Stimulated activated memory B cell treated with anti-CD40 and anti-IgM and Interleukin-4, amounts not matched to agents 10 μg/mL and 1 μg/mL and 100 μg/mL, for 72 hours (primary cell): ENCODE measurements around the gene ABHD8.

Experiments used
- ATAC-seq: fragments of 150-1000 bp; cut with Tn5 transposase; 2 replicates; pipeline ENCODE4 v1.10.0; 2021
- H3K27ac Mint-ChIP-seq: one replicate; pipeline ENCODE4 v1.8.0; 2022; ENCODE audit warnings: mild to moderate bottlenecking, mixed read lengths
- H3K27me3 Mint-ChIP-seq: one replicate; pipeline ENCODE4 v1.8.0; 2022; ENCODE audit warnings: mixed read lengths
- H3K36me3 Mint-ChIP-seq: one replicate; pipeline ENCODE4 v1.8.0; 2022; ENCODE audit warnings: mixed read lengths
- H3K4me1 Mint-ChIP-seq: one replicate; pipeline ENCODE4 v1.8.0; 2022; ENCODE audit warnings: mixed read lengths
- H3K4me3 Mint-ChIP-seq: one replicate; pipeline ENCODE4 v1.8.0; 2022; ENCODE audit warnings: mild to moderate bottlenecking, moderate library complexity, mixed read lengths
- H3K9me3 Mint-ChIP-seq: one replicate; pipeline ENCODE4 v1.8.0; 2022; ENCODE audit warnings: mixed read lengths

The ABHD8 gene

GRCh38 chr19:17314007-17314593, 10.9 kb upstream of the ABHD8 start:
- H3K4me3 Mint-ChIP-seq = no peak overlapping the region
- peaks cover 58% of the 10 kb centered on the region for H3K36me3 Mint-ChIP-seq
- no peak for ATAC-seq
- H3K4me1 Mint-ChIP-seq = peaks cover 37% of the 10 kb centered on the region
- H3K27ac Mint-ChIP-seq = no peak overlapping the region
- no peaks in the 10 kb centered on the region for H3K27me3 Mint-ChIP-seq
- no peaks in the 10 kb centered on the region for H3K9me3 Mint-ChIP-seq

- no peak for ATAC-seq
- Mint-ChIP-seq H3K4me1 (peaks cover 48% of the 10 kb centered on the region), H3K27me3 (no peaks in the 10 kb centered on the region), H3K4me3 (no peak overlapping the region), H3K9me3 (no peaks in the 10 kb centered on the region), H3K36me3 (peaks cover 47% of the 10 kb centered on the region), H3K27ac (no peak overlapping the region)
These were observed 9.2 kb upstream of the ABHD8 start for GRCh38 chr19:17312189-17313113.

GRCh38 chr19:17311455-17312188, 8.4 kb upstream of the ABHD8 start:
- Mint-ChIP-seq H3K4me1 (peaks cover 53% of the 10 kb centered on the region), H3K9me3 (no peaks in the 10 kb centered on the region), H3K4me3 (peak overlapping the region; percentile 57), H3K27me3 (no peaks in the 10 kb centered on the region), H3K27ac (peak overlapping the region; percentile 39), H3K36me3 (peaks cover 40% of the 10 kb centered on the region)
- ATAC-seq = no peak

- ATAC-seq = no peak
- peaks cover 50% of the 10 kb centered on the region for H3K4me1 Mint-ChIP-seq
- H3K27me3 Mint-ChIP-seq = no peaks in the 10 kb centered on the region
- no peaks in the 10 kb centered on the region for H3K9me3 Mint-ChIP-seq
- peak overlapping the region; percentile 86 for H3K27ac Mint-ChIP-seq
- peak overlapping the region; percentile 90 for H3K4me3 Mint-ChIP-seq
- peaks cover 27% of the 10 kb centered on the region for H3K36me3 Mint-ChIP-seq
These were observed 6.8 kb upstream of the ABHD8 start for GRCh38 chr19:17309965-17310461.

- peak; percentile 90 for ATAC-seq
- Mint-ChIP-seq H3K9me3 (no peaks in the 10 kb centered on the region), H3K4me1 (peaks cover 56% of the 10 kb centered on the region), H3K27ac (peak within 1 kb of the TSS; percentile 86), H3K36me3 (peaks cover 25% of the 10 kb centered on the region), H3K4me3 (peak within 1 kb of the TSS; percentile 90), H3K27me3 (no peaks in the 10 kb centered on the region)
These were observed 6.2 kb upstream of the ABHD8 start, which contains the start of gene DDA1 for GRCh38 chr19:17309198-17309964. DDA1 (plus strand) TSS chr19:17309563; CDS start chr19:17309655, 92 bp downstream.

GRCh38 chr19:17307876-17308377, 4.7 kb upstream of the ABHD8 start:
- H3K4me1 Mint-ChIP-seq = peaks cover 66% of the 10 kb centered on the region
- H3K9me3 Mint-ChIP-seq = no peaks in the 10 kb centered on the region
- H3K36me3 Mint-ChIP-seq = peaks cover 12% of the 10 kb centered on the region
- no peaks in the 10 kb centered on the region for H3K27me3 Mint-ChIP-seq
- peak overlapping the region; percentile 22 for H3K4me3 Mint-ChIP-seq
- no peak for ATAC-seq
- no peak overlapping the region for H3K27ac Mint-ChIP-seq

- peak overlapping the region; percentile 90 for H3K4me3 Mint-ChIP-seq
- peak overlapping the region; percentile 89 for H3K27ac Mint-ChIP-seq
- no peaks in the 10 kb centered on the region for H3K27me3 Mint-ChIP-seq
- no peak for ATAC-seq
- H3K4me1 Mint-ChIP-seq = peaks cover 62% of the 10 kb centered on the region
- H3K36me3 Mint-ChIP-seq = peaks cover 1% of the 10 kb centered on the region
- no peaks in the 10 kb centered on the region for H3K9me3 Mint-ChIP-seq
These were observed 3.1 kb upstream of the ABHD8 start for GRCh38 chr19:17306285-17306714.

GRCh38 chr19:17305517-17306284, 2.5 kb upstream of the ABHD8 start, which contains the start of gene MRPL34:
MRPL34 (plus strand) TSS chr19:17305872; CDS start chr19:17305893, 21 bp downstream.
- Mint-ChIP-seq H3K4me1 (peaks cover 56% of the 10 kb centered on the region), H3K9me3 (no peaks in the 10 kb centered on the region), H3K27me3 (no peaks in the 10 kb centered on the region), H3K36me3 (no peaks in the 10 kb centered on the region), H3K27ac (peak within 1 kb of the TSS; percentile 89), H3K4me3 (peak within 1 kb of the TSS; percentile 90)
- ATAC-seq = peak; percentile 91

- no peaks in the 10 kb centered on the region for H3K27me3 Mint-ChIP-seq
- H3K36me3 Mint-ChIP-seq = no peaks in the 10 kb centered on the region
- H3K4me3 Mint-ChIP-seq = peak overlapping the region; percentile 90
- H3K9me3 Mint-ChIP-seq = no peaks in the 10 kb centered on the region
- ATAC-seq = no peak
- peak overlapping the region; percentile 89 for H3K27ac Mint-ChIP-seq
- peaks cover 51% of the 10 kb centered on the region for H3K4me1 Mint-ChIP-seq
These were observed 1.9 kb upstream of the ABHD8 start for GRCh38 chr19:17305216-17305516.

GRCh38 chr19:17304386-17305215, 1.4 kb upstream of the ABHD8 start:
- ATAC-seq = no peak
- peak overlapping the region; percentile 89 for H3K27ac Mint-ChIP-seq
- H3K4me3 Mint-ChIP-seq = peak overlapping the region; percentile 90
- H3K36me3 Mint-ChIP-seq = no peaks in the 10 kb centered on the region
- H3K4me1 Mint-ChIP-seq = peaks cover 47% of the 10 kb centered on the region
- no peaks in the 10 kb centered on the region for H3K27me3 Mint-ChIP-seq
- H3K9me3 Mint-ChIP-seq = no peaks in the 10 kb centered on the region

- no peaks in the 10 kb centered on the region for H3K36me3 Mint-ChIP-seq
- ATAC-seq = no peak
- peaks cover 41% of the 10 kb centered on the region for H3K4me1 Mint-ChIP-seq
- H3K9me3 Mint-ChIP-seq = no peaks in the 10 kb centered on the region
- peak overlapping the region; percentile 63 for H3K27ac Mint-ChIP-seq
- H3K27me3 Mint-ChIP-seq = no peaks in the 10 kb centered on the region
- H3K4me3 Mint-ChIP-seq = peak overlapping the region; percentile 75
These were observed 679 bp upstream of the ABHD8 start for GRCh38 chr19:17303940-17304267.

GRCh38 chr19:17302391-17303166, 646 bp downstream of the ABHD8 start:
- Mint-ChIP-seq H3K36me3 (no peaks in the 10 kb centered on the region), H3K27ac (peak overlapping the region; percentile 63), H3K9me3 (no peaks in the 10 kb centered on the region), H3K4me1 (peaks cover 33% of the 10 kb centered on the region), H3K4me3 (peak overlapping the region; percentile 75), H3K27me3 (no peaks in the 10 kb centered on the region)
- ATAC-seq = no peak
